ENCODE measurements around the gene RNASE9. TPM values are rescaled to one million over a fixed set of nuclear protein-coding genes. Genes with fewer than 3 reads are reported as not detected.

Gene RNASE9
- total and polyA plus RNA-seq, 9 of the 15 experiments (the other 6 are each of a cell fraction or from before 2014, with no cell fraction given) = not detected

- intact Hi-C loops (cut with micrococcal nuclease) = no loop called here
- no peaks in the 10 kb centered on the region for H3K36me3 ChIP-seq (ENCODE audit: control insufficient read depth, insufficient read depth, low read length)
- 72% methylated on average over 3 of the region's 3 CpGs for WGBS (ENCODE audit: insufficient coverage, low coverage, missing lambda C conversion rate)
- no peak for DNase-seq (ENCODE audit: extremely low read depth in 1 of 4, low spot score in 3 of 4)
- no TSS peak for BruUV-seq (replicated peaks)
- H3K79me2 ChIP-seq (ENCODE audit: control insufficient read depth, insufficient read depth, low read length) = no peaks in the 10 kb centered on the region
- ATAC-seq = peak; percentile 36; the same call in 2 of the 3 replicates
- H3K9me3 ChIP-seq (replicated peaks; ENCODE audit: control insufficient read depth, insufficient read depth, low read depth, low read length) = no peaks in the 10 kb centered on the region
- H2AFZ ChIP-seq (ENCODE audit: low read depth, low read length) = peak overlapping the region; percentile 98
- no peaks in the 10 kb centered on the region for H3K9me1 ChIP-seq (ENCODE audit: control insufficient read depth, insufficient read depth, low read length)
- no peaks in the 10 kb centered on the region for H4K20me1 ChIP-seq (replicated peaks; ENCODE audit: control insufficient read depth, insufficient read depth, low read length)
- CTCF ChIA-PET (ENCODE audit: low intra/inter-chr PET ratio) = no interaction called here
- H3K4me2 ChIP-seq (ENCODE audit: insufficient read depth, low read length) = no peak overlapping the region; the same call in 1 of the 2 replicates
- POLR2A ChIA-PET = interaction anchor here (1.0 kb wide), 1 partner anchor 9 kb away, joined by 3 read pairs; the partner anchor contains the start of gene RNASE11
- H3K27ac ChIP-seq (ENCODE audit: extremely low read depth, low read depth, low read length) = no peak overlapping the region; the same call in 2 of the 3 replicates
- H3K4me1 ChIP-seq (replicated peaks in 1 of 2; ENCODE audit: control insufficient read depth in 2 of 2, insufficient read depth in 2 of 2, low read length in 2 of 2) = peaks cover 8 to 21% of the 10 kb centered on the region in 2 experiments; a peak in 4 of 5 replicates
- in situ Hi-C loops (cut with MboI) = no loop called here
- no peaks in the 10 kb centered on the region for H3K27me3 ChIP-seq (ENCODE audit: control insufficient read depth in 2 of 2, insufficient read depth in 2 of 2, low read length in 2 of 2)
- H3K4me3 ChIP-seq = no peak overlapping the region
- FAIRE-seq = no peak
- no peak overlapping the region for H3K9ac ChIP-seq (ENCODE audit: insufficient read depth in 1 of 2, low read depth in 2 of 2, low read length in 2 of 2)
- TF ChIP-seq PTTG1 (tag; IDR thresholded peaks at IDR 0.05; ENCODE audit: low read depth) (no peak), E2F3 (CRISPR knock-in tag; IDR thresholded peaks at IDR 0.05) (no peak), KAT7 (CRISPR knock-in tag; IDR thresholded peaks at IDR 0.05; ENCODE audit: borderline replicate concordance) (no peak), MEIS2 (IDR thresholded peaks at IDR 0.05; ENCODE audit: partially characterized antibody) (no peak), NR0B1 (IDR thresholded peaks at IDR 0.05; ENCODE audit: partially characterized antibody) (no peak), HDAC6 (IDR thresholded peaks at IDR 0.05; ENCODE audit: low read depth, low read length) (no peak), U2AF1 (optimal IDR thresholded peaks at IDR 0.05; ENCODE audit: low read depth, low read length) (no peak), MED1 (CRISPR knock-in tag; IDR thresholded peaks at IDR 0.05; ENCODE audit: borderline replicate concordance) (no peak), ZFP1 (CRISPR knock-in tag; IDR thresholded peaks at IDR 0.05) (no peak), RAD51 (IDR thresholded peaks at IDR 0.05; ENCODE audit: borderline replicate concordance, low read depth) (no peak), RBM25 (IDR thresholded peaks at IDR 0.05; ENCODE audit: low read depth, low read length, severe bottlenecking) (peak; percentile 63), ZNF668 (CRISPR knock-in tag; IDR thresholded peaks at IDR 0.05) (no peak), KLF16 (IDR thresholded peaks at IDR 0.05) (no peak), ETS1 (conservative IDR thresholded peaks at IDR 0.05; ENCODE audit: control insufficient read depth, low read depth, low read length) (no peak)
Observed at GRCh38 chr14:20578325-20578724, 17.5 kb upstream of the RNASE9 start.
